HUDEP-2 (cell line): ENCODE measurements around the gene GLRX2.
"Not testable (repeated sequence)": the region's sequence is repeated elsewhere in the genome, so short reads cannot be mapped to it uniquely, and the experiment has no call there.

Experiments
- DNase-seq, 76 experiments: peaks; one replicate each; lab custom pipeline; 2025; ENCODE audit not compliant: unreplicated experiment in 76 of 76; lab: John Stamatoyannopoulos, UW

GLRX2 gene

GRCh38 chr1:193068013-193068412 is 37.2 kb downstream of the GLRX2 start:
- peak in 72 of 76 experiments; percentile 2 to 86 (median 62) for DNase-seq

- DNase-seq = no peak
These were observed 38.6 kb downstream of the GLRX2 start for GRCh38 chr1:193066606-193067005.

- no peak for DNase-seq
These were observed 39.3 kb downstream of the GLRX2 start for GRCh38 chr1:193065954-193066353.

- no peak for DNase-seq
These were observed 42.3 kb downstream of the GLRX2 start for GRCh38 chr1:193062698-193063463.

- DNase-seq = peak in 45 of 76 experiments; percentile 3 to 62 (median 31)
These were observed 44.3 kb downstream of the GLRX2 start for GRCh38 chr1:193060938-193061337.

- DNase-seq = no peak
These were observed 44.8 kb downstream of the GLRX2 start for GRCh38 chr1:193060406-193060805.

GRCh38 chr1:193060115-193060403 is 45.2 kb downstream of the GLRX2 start:
- peak in 1 of 76 experiments; percentile 18 for DNase-seq

- peak; percentile 50 to 98 (median 94) for DNase-seq
These were observed 45.7 kb downstream of the GLRX2 start, which contains the start of the genes RO60 and UCHL5 for GRCh38 chr1:193059282-193060114. RO60 (plus strand) TSS chr1:193059612; CDS start chr1:193069055, 9,443 bp downstream. UCHL5 (minus strand) TSS chr1:193059360; CDS start chr1:193059260, 100 bp downstream.

GRCh38 chr1:193058529-193059281 is 46.5 kb downstream of the GLRX2 start:
- DNase-seq = peak in 47 of 76 experiments; percentile 12 to 61 (median 31)

GRCh38 chr1:193054169-193054675 is 51.0 kb downstream of the GLRX2 start:
- no peak for DNase-seq

- not testable (repeated sequence) for DNase-seq
These were observed 56.3 kb downstream of the GLRX2 start for GRCh38 chr1:193048913-193049312.
